ENCODE measurements around the gene SPEF1.

The SPEF1 gene

DNA sequence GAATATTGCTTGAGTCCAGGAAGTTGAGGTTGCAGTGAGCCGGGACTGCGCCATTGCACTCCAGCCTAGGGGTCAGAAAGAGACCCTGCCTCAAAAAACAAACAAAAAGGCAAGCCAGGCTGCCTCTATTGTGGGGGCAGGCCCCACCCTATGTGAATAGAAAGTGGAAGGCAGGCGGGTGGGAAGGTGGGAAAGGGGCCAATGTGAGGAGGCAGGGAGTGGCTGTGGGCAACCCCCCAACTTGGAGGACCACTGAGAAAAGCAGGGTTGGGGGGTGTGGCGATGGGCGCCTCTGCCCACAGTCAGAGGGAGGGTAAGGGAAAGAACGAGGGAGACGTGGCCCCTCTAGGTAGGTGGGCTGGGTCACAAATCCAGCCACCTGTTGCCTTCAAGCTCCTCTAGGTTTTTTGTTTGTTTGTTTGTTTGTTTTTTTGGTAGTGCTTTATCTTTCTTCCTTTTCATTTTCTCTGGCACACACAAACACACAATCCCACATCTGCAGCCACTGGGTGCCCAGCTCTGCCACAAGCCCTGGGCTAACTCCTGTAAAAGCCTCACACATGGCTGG, 33.8 kb upstream of the SPEF1 start:
- H3K27ac ChIP-seq = no peak overlapping the region
- no peak overlapping the region for H3K4me3 ChIP-seq
- no peak for TF ChIP-seq CTCF (IDR thresholded peaks at IDR 0.05)
- DNase-seq (ENCODE audit: low spot score) = no peak

- Histone ChIP-seq H3K27ac (no peak overlapping the region), H3K4me3 (no peak overlapping the region)
- TF ChIP-seq CTCF (IDR thresholded peaks at IDR 0.05) = no peak
- no peak for DNase-seq (ENCODE audit: low spot score)
Observed at GRCh38 chr20:3813848-3814581, 32.8 kb upstream of the SPEF1 start.

DNA sequence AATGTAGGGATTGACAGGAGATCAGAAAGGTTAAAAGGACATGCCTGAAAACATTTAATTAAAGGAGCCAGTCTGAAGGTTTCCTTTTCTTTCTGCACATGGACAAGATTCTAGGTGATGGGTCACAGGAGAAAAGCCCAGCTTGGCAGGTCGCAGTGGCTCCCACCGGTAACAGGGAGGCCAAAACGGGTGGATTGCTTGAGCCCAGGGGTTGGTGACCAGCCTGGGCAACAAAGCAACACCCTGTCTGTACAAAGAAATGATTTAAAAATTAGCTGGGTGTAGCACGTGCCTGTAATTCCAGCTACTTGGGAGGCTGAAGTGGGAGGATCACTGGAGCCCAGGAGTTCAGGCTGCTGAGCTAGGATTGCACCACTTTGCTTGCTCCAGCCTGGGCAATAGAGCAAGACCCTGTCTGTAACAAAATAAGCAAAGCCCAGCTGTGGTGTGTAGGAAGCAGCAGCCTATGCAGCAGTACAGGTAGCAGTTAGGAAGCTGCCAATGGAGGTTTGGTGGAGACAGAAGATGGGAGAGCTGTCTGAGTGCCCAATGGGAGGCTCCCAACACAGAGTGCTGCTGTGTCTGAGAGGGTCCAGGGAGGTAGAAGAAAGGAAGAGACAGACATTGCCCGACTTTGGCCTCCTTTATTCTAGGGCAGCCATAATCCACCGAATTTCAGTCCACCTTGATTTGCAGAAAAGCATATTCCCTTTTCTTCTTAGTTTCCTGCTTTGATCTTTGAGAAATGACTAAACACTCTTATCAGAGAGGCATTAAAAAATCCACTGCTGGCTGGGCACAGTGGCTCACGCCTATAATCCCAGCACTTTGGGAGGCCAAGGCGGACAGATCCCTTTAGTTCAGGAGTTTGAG, 32.0 kb upstream of the SPEF1 start:
- no peak for DNase-seq (ENCODE audit: low spot score)
- peak overlapping the region in 1 of 2 donors; percentile 93 for H3K27ac ChIP-seq
- no peak for TF ChIP-seq CTCF (IDR thresholded peaks at IDR 0.05)
- no peak overlapping the region for H3K4me3 ChIP-seq

GRCh38 chr20:3812259-3812681, 31.0 kb upstream of the SPEF1 start:
- Histone ChIP-seq H3K27ac (peak overlapping the region; percentile 91 to 93), H3K4me3 (peak overlapping the region; percentile 71)
- DNase-seq (ENCODE audit: low spot score) = peak; percentile 73
- no peak for TF ChIP-seq CTCF (IDR thresholded peaks at IDR 0.05)

GRCh38 chr20:3811467-3812258, 30.4 kb upstream of the SPEF1 start:
- peak overlapping the region; percentile 71 for H3K4me3 ChIP-seq
- peak; percentile 99 for DNase-seq (ENCODE audit: low spot score)
- H3K27ac ChIP-seq = peak overlapping the region; percentile 91 to 93
- no peak for TF ChIP-seq CTCF (IDR thresholded peaks at IDR 0.05)

GRCh38 chr20:3808544-3808943, 27.3 kb upstream of the SPEF1 start:
- TF ChIP-seq CTCF (IDR thresholded peaks at IDR 0.05) = no peak
- DNase-seq (ENCODE audit: low spot score) = no peak

More at GRCh38 chr20:3808544-3808943, 27.3 kb upstream of the SPEF1 start:
- Histone ChIP-seq H3K27ac (peak overlapping the region; percentile 93 to 95), H3K4me3 (peak overlapping the region; percentile 50)

Data from coronary artery (tissue), 2 donors.